Vagina (tissue), 2 donors: ENCODE data around the gene SPOCK1. TPM values are rescaled to one million over a fixed set of nuclear protein-coding genes. Genes with fewer than 3 reads are reported as not detected.

Source experiments
- DNase-seq, 2 donors: peaks; one replicate each; pipeline ENCODE4 v3.0.0-alpha.2; 2017; ENCODE audit errors: extremely low spot score in 2 of 2
- H3K27ac ChIP-seq: fragments of 200-600 bp; sonication (generic); one replicate; pipeline ENCODE4 v1.5.1; 2019
- H3K27me3 ChIP-seq: fragments of 200-600 bp; sonication (generic); one replicate; pipeline ENCODE4 v1.5.1; 2019
- H3K36me3 ChIP-seq, 2 donors: fragments of 200-600 bp; sonication (generic); one replicate each; pipeline ENCODE4 v1.5.1; 2017 to 2019
- H3K4me1 ChIP-seq: fragments of 200-600 bp; sonication (generic); one replicate; pipeline ENCODE4 v1.5.1; 2019
- H3K4me3 ChIP-seq, 2 donors: fragments of 200-600 bp; sonication (generic); 1 replicate in 1 of 2; 2 replicates in 1 of 2; pipeline ENCODE4 v1.5.1; 2016 to 2019
- H3K9me3 ChIP-seq: fragments of 200-600 bp; sonication (generic); one replicate; pipeline ENCODE4 v1.5.1; 2019
- POLR2A ChIP-seq, 2 donors: fragments of 450-650 bp; IDR thresholded peaks; one replicate each; pipeline ENCODE4 v1.6.1; 2017; ENCODE audit warnings: antibody characterized with exemption in 2 of 2, mild to moderate bottlenecking in 2 of 2, moderate library complexity in 2 of 2
- POLR2AphosphoS5 ChIP-seq, 2 donors: sonication (generic); formaldehyde crosslinking; IDR thresholded peaks; one replicate each; pipeline ENCODE4 v1.9.0; 2017; ENCODE audit warnings: antibody characterized with exemption in 2 of 2, mild to moderate bottlenecking in 2 of 2, low read depth in 1 of 2; ENCODE audit not compliant: insufficient read depth in 1 of 2
- intact Hi-C: fragments of 100-400 bp; cut with DNase I; formaldehyde crosslinking; loops from one replicate; pipeline ENCODE4 v1.15.1; 2023
- total RNA-seq: library from RNA; depleted of rRNA; stranded (reverse); fragments of >200 nt; gene quantifications from one replicate; pipeline ENCODE4 v1.2.3, GENCODE V29; 2016
- TF ChIP-seq, protein P1 (sequence below), 3 experiments: fragments of 450-650 bp in 2 of 3; fragments of 200-600 bp in 1 of 3; sonication (generic) in 1 of 3; IDR thresholded peaks; one replicate each; pipeline ENCODE4 v1.5.1; 2017 to 2019; ENCODE audit warnings: antibody characterized with exemption in 3 of 3, mild to moderate bottlenecking in 2 of 3, moderate library complexity in 2 of 3

SPOCK1 gene
- total RNA-seq, 1 donor from 2014 or later = 70.7 TPM

DNA sequence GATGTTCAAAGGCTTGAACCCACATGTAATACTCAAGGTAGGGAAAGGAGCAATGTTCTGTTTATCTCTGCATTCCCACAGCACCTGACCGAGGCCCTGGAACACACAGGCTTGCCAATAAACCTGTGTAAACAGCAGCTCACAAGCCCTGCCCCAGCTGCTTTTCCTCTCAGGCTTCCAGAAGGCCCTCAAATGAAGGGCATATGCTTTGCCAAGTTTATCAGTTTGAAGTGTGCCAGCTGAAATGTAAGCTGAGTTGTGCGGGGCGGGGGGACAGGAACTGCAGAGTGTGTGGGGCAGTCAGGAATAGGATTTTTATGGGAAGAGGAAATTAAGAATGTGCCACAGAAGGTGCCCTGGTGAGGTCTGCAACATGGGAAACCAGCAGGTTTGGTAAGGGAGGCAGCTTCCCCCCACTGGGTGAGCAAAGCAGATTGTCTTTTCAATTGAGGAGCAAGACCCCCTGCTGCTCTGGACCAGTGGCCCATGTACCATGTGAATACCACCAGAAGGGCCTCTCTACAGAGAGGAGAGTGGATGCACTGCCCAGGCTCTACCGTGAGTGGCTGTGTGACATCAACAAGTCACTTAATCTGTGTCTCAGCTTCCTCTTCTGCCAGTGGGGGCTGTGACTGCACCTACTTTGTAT, 194.8 kb downstream of the SPOCK1 start:
- Histone ChIP-seq H3K27ac (no peak overlapping the region), H3K4me1 (no peaks in the 10 kb centered on the region), H3K9me3 (no peaks in the 10 kb centered on the region), H3K36me3 (no peaks in the 10 kb centered on the region), H3K4me3 (no peak overlapping the region), H3K27me3 (no peaks in the 10 kb centered on the region)
- peak in 1 of 2 donors; percentile 71 for DNase-seq
- intact Hi-C loops = no loop called here
- TF ChIP-seq, protein P1, sequence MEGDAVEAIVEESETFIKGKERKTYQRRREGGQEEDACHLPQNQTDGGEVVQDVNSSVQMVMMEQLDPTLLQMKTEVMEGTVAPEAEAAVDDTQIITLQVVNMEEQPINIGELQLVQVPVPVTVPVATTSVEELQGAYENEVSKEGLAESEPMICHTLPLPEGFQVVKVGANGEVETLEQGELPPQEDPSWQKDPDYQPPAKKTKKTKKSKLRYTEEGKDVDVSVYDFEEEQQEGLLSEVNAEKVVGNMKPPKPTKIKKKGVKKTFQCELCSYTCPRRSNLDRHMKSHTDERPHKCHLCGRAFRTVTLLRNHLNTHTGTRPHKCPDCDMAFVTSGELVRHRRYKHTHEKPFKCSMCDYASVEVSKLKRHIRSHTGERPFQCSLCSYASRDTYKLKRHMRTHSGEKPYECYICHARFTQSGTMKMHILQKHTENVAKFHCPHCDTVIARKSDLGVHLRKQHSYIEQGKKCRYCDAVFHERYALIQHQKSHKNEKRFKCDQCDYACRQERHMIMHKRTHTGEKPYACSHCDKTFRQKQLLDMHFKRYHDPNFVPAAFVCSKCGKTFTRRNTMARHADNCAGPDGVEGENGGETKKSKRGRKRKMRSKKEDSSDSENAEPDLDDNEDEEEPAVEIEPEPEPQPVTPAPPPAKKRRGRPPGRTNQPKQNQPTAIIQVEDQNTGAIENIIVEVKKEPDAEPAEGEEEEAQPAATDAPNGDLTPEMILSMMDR (IDR thresholded peaks at IDR 0.05) = no peak
- TF ChIP-seq POLR2A (IDR thresholded peaks at IDR 0.05) (no peak), POLR2AphosphoS5 (IDR thresholded peaks at IDR 0.05; ENCODE audit: insufficient read depth in 1 of 2, low read depth in 1 of 2) (no peak)

- intact Hi-C loops = no loop called here
- Histone ChIP-seq H3K27me3 (no peaks in the 10 kb centered on the region), H3K9me3 (no peaks in the 10 kb centered on the region), H3K36me3 (no peaks in the 10 kb centered on the region), H3K27ac (no peak overlapping the region), H3K4me1 (no peaks in the 10 kb centered on the region), H3K4me3 (no peak overlapping the region)
- TF ChIP-seq, protein P1 (IDR thresholded peaks at IDR 0.05) = no peak
- TF ChIP-seq POLR2A (IDR thresholded peaks at IDR 0.05) (no peak), POLR2AphosphoS5 (IDR thresholded peaks at IDR 0.05; ENCODE audit: insufficient read depth in 1 of 2, low read depth in 1 of 2) (no peak)
- peak in 1 of 2 donors; percentile 56 for DNase-seq
These were observed 195.6 kb downstream of the SPOCK1 start for GRCh38 chr5:137303509-137303908.

DNA sequence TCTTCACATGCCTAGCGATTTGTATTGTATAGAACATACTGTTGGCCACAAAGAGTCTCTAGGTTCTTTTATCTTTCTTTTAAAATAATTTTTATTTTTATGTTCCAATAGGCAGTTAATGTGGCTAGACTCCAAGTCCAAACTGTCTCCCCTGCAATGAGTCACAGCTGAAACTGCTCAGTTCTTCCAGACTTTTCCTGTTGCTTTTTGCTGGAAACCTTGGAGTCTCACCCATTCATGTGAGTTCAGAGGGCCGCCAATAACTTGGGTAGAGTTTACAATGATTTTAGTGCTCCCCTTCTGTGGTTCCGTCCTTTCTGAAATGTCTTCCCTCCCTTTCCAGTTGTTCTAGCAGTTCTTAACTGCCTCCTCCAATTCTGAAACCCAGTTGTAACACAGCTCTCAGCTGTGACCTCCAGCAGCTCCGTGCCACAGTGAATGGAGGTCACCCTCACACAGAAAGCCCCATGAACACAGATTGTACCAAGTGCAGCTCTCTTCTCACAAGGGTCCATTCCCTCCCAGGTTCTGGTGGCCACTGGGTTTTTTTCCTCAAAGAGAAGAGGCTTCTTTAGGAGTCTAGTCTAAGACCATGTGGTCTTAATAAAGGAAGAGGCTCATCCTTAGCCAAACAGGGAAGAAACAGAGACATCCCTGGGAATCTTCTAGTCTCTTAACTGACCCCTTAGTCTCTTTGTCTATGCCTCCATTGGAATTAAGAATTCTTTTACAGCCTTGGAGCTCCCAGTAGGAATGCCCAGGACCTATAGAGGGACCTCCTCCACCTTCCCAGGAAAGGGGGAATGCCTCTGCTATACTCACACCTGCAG, 198.5 kb downstream of the SPOCK1 start:
- DNase-seq = peak in 1 of 2 donors; percentile 77
- Histone ChIP-seq H3K27ac (peak overlapping the region; percentile 57), H3K36me3 (no peaks in the 10 kb centered on the region), H3K4me3 (no peak overlapping the region), H3K4me1 (no peaks in the 10 kb centered on the region), H3K27me3 (no peaks in the 10 kb centered on the region), H3K9me3 (no peaks in the 10 kb centered on the region)
- intact Hi-C loops = no loop called here
- TF ChIP-seq, protein P1 (IDR thresholded peaks at IDR 0.05) = no peak
- TF ChIP-seq POLR2A (IDR thresholded peaks at IDR 0.05) (no peak), POLR2AphosphoS5 (IDR thresholded peaks at IDR 0.05; ENCODE audit: insufficient read depth in 1 of 2, low read depth in 1 of 2) (no peak)

DNA sequence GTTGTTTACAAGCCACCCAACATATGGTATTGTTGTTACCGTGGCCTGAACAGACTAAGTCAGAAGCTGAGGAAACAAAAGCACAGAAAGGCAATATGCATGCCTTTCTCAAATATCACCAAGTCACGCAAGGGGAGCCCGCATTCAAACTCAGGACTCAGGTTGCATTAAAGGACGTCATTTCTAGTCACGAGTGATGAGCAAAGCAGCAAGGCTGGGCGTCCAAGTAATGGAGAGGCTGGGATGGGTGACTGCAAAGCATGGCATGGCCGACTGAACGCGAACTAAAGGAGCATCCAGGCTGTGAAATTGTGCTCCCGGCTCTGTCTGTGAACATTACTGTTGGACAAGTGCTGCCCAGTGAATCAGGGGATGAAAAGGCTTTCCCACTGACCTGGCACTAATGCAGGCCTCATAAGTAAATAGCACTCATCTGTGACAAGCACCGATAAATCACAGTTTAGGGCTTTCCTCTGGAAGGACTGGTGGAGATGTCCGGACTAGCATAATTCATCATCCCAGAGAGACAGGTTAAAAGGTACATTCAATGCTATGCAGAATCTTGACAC, 202.8 kb downstream of the SPOCK1 start:
- TF ChIP-seq, protein P1 (IDR thresholded peaks at IDR 0.05) = no peak
- TF ChIP-seq POLR2A (IDR thresholded peaks at IDR 0.05) (no peak), POLR2AphosphoS5 (IDR thresholded peaks at IDR 0.05; ENCODE audit: insufficient read depth in 1 of 2, low read depth in 1 of 2) (no peak)
- DNase-seq = peak in 1 of 2 donors; percentile 34
- Histone ChIP-seq H3K36me3 (no peaks in the 10 kb centered on the region), H3K9me3 (no peaks in the 10 kb centered on the region), H3K4me3 (no peak overlapping the region), H3K27me3 (no peaks in the 10 kb centered on the region), H3K27ac (no peak overlapping the region), H3K4me1 (peaks cover 5% of the 10 kb centered on the region)
- intact Hi-C loops = no loop called here
